Forelimb muscle (tissue), 1 donor: Measurements from ENCODE around the gene RAB7A. TPM values are rescaled to one million over a fixed set of nuclear protein-coding genes. Genes with fewer than 3 reads are reported as not detected.

Source experiments
- DNase-seq: peaks from one replicate; pipeline ENCODE4 v3.0.0-alpha.2; 2013; ENCODE audit warnings: low read depth
- polyA plus RNA-seq: library from polyadenylated mRNA; unstranded; fragments of 120-200 nt; gene quantifications from one replicate; pipeline ENCODE4 v1.2.1, GENCODE V29; 2013; ENCODE audit not compliant: insufficient read length

The RAB7A gene
- polyA plus RNA-seq = 134 TPM

GRCh38 chr3:128726023-128727016, at the start of gene RAB7A:
RAB7A (plus strand) TSS chr3:128726183; CDS start chr3:128795368, 69,185 bp downstream.
- DNase-seq = peak; percentile 95

DNA sequence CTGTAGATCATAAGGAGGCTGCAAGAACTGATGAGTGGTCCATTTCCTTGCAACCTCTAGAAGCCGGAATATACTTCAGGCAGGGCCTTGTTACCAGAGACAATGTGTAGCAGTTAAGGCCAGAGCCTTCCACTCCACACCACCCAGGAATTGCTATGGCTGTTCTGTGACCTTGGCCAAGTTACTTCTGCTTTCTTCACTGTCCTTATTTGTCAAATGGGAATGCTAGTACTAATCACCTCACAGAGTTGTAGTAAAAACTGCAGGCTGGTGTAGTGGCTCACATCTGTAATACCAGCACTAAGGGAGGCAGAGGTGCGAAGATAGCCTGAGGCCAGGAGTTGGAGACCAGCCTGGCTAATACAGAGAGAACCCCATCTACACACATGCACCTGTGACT, 46.6 kb upstream of the RAB7A start:
- DNase-seq = no peak

DNA sequence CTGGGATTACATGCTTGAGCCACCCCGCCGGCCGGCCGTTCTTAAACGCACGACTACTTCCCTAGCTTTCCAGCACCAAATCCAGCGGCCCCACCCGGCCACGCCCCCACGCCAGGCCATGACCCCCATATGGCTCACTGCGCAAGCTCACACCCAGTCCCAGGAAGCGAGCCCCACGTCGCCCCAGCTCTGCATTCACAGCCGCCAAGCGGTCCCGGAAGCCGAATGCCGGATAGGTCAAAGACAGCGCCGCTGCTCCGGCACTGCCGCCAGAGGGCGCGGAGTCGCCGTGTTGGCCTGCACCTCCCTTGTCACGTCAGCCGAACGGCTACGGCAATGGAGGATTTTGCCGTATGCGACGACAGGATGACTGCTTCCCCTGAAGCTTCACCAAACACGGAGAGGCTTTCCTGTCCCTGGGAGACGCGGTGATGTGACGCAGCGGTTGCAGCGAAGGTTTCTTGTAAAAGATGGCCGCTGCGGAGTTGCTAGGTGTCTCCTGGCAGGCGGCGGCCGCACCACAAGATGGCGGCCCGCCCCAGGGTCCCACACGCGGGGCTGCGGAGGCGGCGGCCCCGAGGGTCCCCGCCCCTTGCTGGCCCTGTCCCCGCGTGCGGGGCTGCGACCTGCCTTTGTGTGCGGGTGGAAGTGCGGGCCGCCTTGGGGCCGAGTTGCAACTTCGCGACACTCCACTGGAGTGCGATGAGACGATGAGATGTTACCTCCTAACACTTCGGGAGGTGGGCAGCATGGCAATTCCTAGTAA, 45.2 kb upstream of the RAB7A start:
- DNase-seq = peak; percentile 94

DNA sequence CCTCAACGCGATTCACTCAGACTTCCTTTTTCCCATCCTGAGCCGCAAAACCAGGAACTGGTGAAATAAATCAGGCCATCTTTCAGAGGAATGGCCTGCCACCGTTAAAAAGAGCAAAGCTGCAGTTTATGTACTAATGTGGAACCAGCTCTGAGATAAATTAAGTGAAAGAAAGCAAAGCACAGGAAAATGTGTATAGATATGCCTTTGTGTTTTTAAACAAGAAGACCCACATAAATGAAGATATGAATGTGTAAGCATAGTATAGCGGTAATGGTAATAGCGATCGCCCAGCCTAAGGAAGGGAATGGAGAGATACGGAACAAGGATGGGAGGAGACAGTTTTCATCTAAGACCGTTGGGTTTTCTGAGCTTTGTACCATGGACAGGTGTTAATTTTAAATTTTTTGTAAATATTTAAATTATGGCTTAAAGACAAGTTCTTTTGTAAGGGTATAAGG, 44.6 kb upstream of the RAB7A start:
- DNase-seq = peak; percentile 16

DNA sequence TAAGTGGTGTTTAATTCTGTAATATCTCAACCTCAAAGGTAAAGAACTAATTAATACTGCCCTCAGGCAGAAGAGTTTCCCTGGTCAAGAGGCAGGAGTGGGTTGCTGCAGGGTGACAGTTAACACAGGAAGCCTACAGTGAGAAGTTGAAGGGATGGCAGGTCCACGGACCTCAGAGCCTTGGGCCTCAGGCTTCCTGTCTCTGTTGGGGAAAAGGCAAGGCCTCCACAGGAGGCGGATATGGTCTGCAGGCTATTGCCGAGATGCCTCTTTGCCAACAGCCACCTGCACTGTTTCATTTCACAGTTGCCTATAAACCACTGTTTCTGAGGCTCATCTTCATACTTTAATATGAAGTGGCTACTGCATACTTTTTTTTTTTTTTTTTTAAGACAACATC, 42.0 kb upstream of the RAB7A start:
- no peak for DNase-seq

DNA sequence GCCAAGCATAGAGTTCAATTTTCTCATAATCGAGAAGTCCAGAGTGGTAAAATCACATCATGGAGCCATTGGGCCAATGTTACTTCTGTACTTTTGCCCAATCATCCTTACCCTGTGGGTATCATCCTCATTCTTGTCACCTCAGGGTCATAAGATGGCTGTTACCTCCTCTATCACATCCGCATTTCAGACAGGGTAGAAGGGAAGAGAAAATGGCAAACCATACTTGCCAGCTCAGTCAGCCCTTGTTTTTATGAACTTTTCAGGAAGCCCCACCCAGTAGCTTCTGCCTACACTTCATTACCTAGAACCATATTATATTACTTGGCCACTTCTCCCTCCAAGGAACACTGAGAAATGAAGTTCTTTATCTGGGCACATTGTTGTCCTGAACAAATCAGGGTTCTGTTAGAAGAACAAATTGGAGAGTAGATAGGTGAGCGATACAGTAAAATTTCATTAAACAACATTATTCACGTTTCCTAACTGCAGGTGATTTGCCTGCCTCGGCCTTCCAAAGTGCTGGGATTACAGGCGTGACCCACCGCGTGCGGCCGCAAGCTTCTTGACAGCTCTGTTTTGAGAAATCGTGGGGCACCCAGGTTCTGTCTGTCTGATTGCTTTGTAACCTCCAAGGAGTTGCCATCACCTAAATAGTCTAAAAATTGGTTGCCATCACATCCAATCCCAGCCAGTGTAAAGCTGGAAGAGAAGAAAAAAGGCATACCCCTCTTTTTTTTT, 40.8 kb upstream of the RAB7A start:
- DNase-seq = no peak

- no peak for DNase-seq
These were observed 39.5 kb upstream of the RAB7A start for GRCh38 chr3:128686465-128686864.

DNA sequence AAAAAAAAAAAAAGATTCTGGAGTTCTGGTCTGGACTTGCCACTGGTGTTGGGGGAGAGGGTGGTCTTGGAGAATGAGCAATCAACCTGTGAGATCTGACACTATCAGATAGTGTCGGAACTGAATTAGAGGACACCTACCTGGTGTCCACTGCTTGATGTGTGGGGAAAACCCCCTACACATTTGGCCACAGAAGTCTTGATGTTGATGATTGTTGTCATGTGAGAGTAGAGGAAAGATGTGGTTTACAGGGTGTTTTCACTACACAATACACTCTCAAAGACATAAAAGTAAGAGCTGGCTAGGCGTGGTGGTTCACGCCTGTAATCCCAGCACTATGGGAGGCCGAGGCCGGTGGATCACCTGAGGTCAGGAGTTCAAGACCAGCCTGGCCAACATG, 36.9 kb upstream of the RAB7A start:
- no peak for DNase-seq

DNA sequence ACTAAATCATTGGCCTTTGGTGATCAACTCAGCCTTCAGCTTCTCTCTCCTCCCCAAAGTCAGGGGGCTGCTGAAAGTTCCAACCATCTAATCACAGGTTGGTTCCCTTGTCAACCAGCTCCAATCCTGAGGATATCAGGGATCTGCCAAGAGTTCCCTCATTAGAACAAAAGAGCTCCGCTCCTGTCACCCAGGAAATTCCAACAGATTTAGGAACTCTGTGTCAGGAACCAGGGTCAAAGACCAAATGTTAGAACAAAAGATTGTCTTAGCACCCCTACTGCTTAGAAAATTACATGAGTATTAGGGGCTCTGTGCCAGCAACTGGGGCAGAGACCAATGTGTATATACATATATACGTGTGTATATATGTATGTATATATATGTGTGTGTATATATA, 32.3 kb upstream of the RAB7A start:
- no peak for DNase-seq

GRCh38 chr3:128697341-128697740, 28.6 kb upstream of the RAB7A start:
- DNase-seq = no peak

DNA sequence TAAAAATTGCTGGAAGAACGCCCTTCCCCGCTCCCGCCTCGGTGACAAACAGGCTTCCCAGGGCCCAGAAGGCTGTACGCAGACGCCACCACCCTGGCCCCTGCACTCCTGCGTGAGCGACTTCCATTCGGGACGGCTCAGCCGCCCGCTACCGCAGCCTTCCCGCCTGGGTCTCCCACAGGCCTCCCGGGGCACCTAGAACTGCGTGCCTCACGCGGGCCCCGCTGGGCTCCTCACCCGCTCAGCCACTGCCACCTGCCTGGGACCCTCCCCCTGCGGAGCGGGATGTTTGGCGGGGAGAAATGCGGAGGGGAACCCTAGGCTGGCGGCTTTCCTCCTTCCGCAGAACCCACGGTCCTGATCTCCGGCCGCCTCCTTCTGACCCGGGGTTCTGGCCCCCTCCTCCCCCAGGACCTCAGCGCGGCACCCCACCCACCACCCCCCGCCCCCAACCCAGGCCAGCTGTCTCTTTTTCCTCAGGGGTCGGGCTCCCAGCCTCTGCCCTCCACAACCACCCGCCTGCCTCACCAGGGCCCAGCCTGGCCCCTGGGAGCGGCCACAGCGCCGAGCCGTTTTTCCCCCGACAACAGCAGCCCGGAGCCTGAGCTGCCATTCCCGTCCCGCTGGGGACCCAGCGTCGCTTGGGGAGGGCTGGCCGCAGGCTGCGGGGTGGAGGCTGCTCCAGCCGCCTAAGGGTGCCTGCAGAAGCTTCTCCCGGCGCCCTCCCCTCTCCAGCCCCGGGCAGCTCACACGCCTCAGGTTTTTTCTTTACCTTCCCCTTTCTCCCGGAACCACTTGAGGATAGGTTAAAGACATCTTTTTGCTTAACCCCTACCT, 27.6 kb upstream of the RAB7A start:
- DNase-seq = no peak

DNA sequence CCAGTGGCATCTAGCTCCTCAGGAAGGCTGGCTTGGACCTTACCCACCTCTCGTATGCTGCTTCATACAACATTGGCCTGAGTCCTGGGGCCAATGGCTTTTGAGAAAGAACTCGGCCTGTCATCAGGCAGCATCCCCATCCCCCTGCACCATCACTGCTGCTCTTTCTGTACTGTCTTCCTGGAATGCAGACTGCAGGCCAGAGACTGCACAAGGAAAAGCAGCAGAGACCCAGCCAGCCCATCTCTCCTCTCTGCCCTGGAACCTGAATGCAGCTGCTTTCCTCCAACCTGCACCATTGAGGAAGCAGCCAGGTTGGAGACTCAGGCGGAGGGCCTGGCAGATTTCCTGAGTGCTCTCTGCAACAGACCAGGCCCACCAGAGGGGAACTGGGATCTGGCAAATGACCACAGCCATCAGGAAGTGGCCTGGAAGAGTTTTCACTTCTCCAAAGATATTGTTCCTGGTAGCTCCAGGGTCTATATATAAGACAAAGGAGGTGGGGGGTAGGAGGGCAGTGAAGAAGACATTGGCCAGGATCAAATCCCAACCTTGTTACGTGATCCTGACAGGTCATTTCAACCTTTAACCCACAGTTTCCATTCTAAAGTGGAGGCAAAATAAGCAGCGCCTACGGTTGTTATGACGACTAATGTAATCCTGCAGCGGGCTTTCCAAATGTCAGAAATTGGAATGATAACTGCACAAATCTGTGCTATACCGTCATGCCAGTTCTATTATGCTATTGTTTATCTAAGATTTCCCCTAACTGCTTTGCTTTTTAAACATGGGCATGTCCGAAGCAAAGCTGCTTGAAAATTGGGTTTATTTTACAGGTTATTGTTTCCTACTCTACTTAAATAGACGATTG, 24.4 kb upstream of the RAB7A start:
- no peak for DNase-seq

DNA sequence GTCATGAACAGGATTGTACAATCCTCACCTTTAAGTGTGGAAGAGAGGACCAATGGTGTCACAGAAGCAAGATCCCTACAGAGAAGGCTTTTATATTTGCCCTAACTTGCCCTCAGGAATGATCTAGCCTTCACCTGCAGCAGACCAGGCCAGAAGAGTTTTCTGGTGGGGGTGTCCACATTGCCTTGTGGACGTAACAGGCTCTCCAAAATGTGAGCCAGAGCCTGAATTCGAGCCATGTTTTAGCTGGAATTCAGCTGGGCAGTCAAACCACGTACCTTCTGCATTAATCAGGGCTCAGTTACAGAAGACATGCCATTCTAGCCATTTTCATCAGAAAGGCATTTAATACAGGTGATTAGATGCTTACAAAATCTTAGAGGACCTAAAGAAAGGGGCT, 23.6 kb upstream of the RAB7A start:
- no peak for DNase-seq

DNA sequence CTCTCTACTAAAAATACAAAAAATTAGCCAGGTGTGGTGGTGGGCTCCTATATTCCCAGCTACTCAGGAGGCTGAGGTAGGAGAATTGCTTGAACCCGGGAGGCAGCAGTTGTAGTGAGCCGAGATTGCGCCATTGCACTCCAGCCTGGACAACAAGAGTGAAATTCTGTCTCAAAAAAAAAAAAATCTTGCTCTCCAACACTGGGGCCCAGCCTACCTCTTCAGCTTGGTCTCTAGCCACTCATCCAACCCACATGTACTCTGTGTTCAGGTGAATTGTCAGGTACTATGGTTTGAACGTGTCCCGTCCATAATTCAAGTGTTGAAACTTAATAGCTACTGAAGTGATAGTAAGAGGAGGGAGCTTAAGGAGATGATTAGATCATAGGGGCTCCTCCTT, 22.4 kb upstream of the RAB7A start:
- DNase-seq = no peak

DNA sequence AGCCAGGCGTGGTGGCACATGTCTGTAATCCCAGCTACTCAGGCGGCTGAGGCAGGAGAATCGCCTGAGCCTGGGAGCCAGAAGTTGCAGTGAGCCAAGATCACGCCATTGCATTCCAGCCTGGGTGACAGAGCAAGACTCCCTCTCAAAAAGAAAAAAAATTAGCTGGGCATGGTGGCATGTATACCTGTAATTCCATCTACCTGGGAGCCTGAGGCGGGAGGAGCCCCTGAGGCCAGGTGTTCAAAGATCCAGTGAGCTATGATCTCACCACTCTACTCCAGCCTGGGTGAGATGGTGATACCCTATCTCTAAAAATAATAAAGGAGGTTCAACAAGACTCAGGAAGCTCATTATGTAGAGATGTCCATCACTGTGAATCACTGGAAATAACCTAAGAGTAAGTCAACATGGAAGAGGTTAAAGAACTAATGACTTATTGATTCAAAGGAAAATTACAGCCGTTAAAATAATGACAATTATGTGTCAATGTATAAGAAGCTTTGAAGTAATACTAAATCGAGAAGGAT, 19.8 kb upstream of the RAB7A start:
- no peak for DNase-seq

GRCh38 chr3:128707928-128708494, 18.0 kb upstream of the RAB7A start:
- DNase-seq = no peak

- DNase-seq = no peak
These were observed 16.9 kb upstream of the RAB7A start for GRCh38 chr3:128709038-128709437.

DNA sequence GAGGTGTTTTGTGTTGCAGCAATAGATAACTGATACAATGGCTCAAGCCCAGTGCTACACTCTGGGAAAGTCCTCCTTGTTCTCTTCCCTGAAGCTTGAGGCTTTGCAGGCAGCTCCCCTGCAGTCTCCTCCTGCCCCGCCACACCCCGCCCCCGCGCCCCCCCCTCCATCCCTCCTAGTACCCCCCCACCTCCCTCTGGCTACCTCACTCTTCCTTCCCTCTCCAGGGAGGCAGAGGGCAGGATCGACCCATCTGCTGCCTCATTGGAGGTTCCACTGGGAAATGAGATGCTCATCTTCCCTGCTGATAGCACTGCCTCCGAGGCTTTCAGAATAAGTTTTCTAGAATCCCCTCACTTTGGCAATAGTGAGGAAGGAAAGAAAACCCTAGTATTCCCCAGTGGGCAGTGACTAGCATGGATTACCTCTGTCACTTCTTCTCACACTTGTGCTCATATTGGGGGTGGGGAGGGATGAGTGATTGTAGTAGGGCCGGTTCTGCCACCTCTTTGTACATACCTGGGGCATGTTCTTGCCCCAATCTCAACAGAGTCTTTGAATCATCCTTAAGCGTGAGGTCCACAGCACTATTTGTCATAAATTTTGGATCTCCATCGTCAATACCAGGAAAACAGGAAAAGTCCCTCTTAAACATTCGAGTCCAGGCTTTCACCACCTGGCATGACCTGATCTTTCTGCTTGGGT, 16.3 kb upstream of the RAB7A start:
- no peak for DNase-seq
